Smooth muscle cell (in vitro differentiated cells): Measurements from ENCODE around the gene GUCD1. TPM values are rescaled to one million over a fixed set of nuclear protein-coding genes. Genes with fewer than 3 reads are reported as not detected.

Experiments used
- DNase-seq: peaks from one replicate; lab custom pipeline; 2025; ENCODE audit not compliant: unreplicated experiment; lab: John Stamatoyannopoulos, UW
- H2AFZ ChIP-seq: fragments of 200-600 bp; sonication (generic); 2 replicates; pipeline ENCODE4 v1.6.0; 2016; ENCODE audit warnings: antibody characterized with exemption, low read depth, mild to moderate bottlenecking
- H3F3A ChIP-seq: fragments of 200-600 bp; sonication (generic); 2 replicates; pipeline ENCODE4 v1.6.0; 2017; ENCODE audit warnings: antibody characterized with exemption, low read depth
- H3K27ac ChIP-seq: fragments of 200-600 bp; sonication (generic); 2 replicates; pipeline ENCODE4 v1.5.1; 2016; ENCODE audit warnings: low read depth, mild to moderate bottlenecking
- H3K27me3 ChIP-seq: fragments of 200-600 bp; sonication (generic); 2 replicates; pipeline ENCODE4 v1.6.1; 2016; ENCODE audit warnings: low read depth, mild to moderate bottlenecking
- H3K36me3 ChIP-seq: fragments of 200-600 bp; sonication (generic); 2 replicates; pipeline ENCODE4 v1.5.1; 2016; ENCODE audit warnings: low read depth
- H3K4me1 ChIP-seq: fragments of 200-600 bp; sonication (generic); 2 replicates; pipeline ENCODE4 v1.5.1; 2016; ENCODE audit warnings: low read depth
- H3K4me2 ChIP-seq: fragments of 200-600 bp; sonication (generic); 2 replicates; pipeline ENCODE4 v1.6.0; 2016; ENCODE audit warnings: mild to moderate bottlenecking
- H3K4me3 ChIP-seq: fragments of 200-600 bp; sonication (generic); 2 replicates; pipeline ENCODE4 v1.5.1; 2016; ENCODE audit warnings: mild to moderate bottlenecking
- H3K79me2 ChIP-seq: fragments of 200-600 bp; sonication (generic); 2 replicates; pipeline ENCODE4 v1.6.0; 2016; ENCODE audit warnings: low read depth, mild to moderate bottlenecking
- H3K9ac ChIP-seq: fragments of 200-600 bp; sonication (generic); 2 replicates; pipeline ENCODE4 v1.6.0; 2016; ENCODE audit warnings: low read depth
- H3K9me3 ChIP-seq: fragments of 200-600 bp; sonication (generic); replicated peaks from 2 replicates; pipeline ENCODE4 v1.5.1; 2016; ENCODE audit warnings: low read depth
- H4K20me1 ChIP-seq: fragments of 200-600 bp; sonication (generic); 2 replicates; pipeline ENCODE4 v1.6.0; 2016; ENCODE audit warnings: low read depth
- WGBS: methylation state at CpG from one replicate; pipeline ENCODE4 v1.1.7; 2016; ENCODE audit warnings: low lambda C conversion rate; 5-methylcytosine and 5-hydroxymethylcytosine counted together
- polyA plus RNA-seq: library from polyadenylated mRNA; unstranded; fragments of >200 nt; fragmentation: Nextera tagmentation; extraction: Ambion mirVana; gene quantifications from 2 replicates; pipeline ENCODE4 v1.2.1, GENCODE V29; 2016
- total RNA-seq: library from RNA; depleted of rRNA; stranded (reverse); fragments of >200 nt; gene quantifications from 2 replicates; pipeline ENCODE4 v1.2.3, GENCODE V29; 2014
- TF ChIP-seq, protein P1 (sequence below): fragments of 200-600 bp; sonication (generic); IDR thresholded peaks from 2 replicates; pipeline ENCODE4 v1.5.1; 2017; ENCODE audit warnings: borderline replicate concordance, mild to moderate bottlenecking, antibody characterized with exemption; ENCODE audit not compliant: insufficient read depth, poor library complexity, severe bottlenecking

Gene GUCD1
- total and polyA plus RNA-seq, 2 experiments from 2014 or later, result 54.3 to 56.0 TPM

GRCh38 chr22:24585927-24586546 is 31.1 kb upstream of the GUCD1 start:
- no peaks in the 10 kb centered on the region for H4K20me1 ChIP-seq
- no peak overlapping the region for H3K4me3 ChIP-seq
- DNase-seq, result no peak
- no peak overlapping the region for H3K27ac ChIP-seq
- H3K9me3 ChIP-seq, result no peaks in the 10 kb centered on the region
- H3K4me1 ChIP-seq, result no peaks in the 10 kb centered on the region
- H2AFZ ChIP-seq, result no peak overlapping the region
- H3K79me2 ChIP-seq, result no peaks in the 10 kb centered on the region
- H3F3A ChIP-seq, result no peaks in the 10 kb centered on the region
- WGBS, result 96% methylated on average over 24 of the region's 24 CpGs
- TF ChIP-seq, protein P1, sequence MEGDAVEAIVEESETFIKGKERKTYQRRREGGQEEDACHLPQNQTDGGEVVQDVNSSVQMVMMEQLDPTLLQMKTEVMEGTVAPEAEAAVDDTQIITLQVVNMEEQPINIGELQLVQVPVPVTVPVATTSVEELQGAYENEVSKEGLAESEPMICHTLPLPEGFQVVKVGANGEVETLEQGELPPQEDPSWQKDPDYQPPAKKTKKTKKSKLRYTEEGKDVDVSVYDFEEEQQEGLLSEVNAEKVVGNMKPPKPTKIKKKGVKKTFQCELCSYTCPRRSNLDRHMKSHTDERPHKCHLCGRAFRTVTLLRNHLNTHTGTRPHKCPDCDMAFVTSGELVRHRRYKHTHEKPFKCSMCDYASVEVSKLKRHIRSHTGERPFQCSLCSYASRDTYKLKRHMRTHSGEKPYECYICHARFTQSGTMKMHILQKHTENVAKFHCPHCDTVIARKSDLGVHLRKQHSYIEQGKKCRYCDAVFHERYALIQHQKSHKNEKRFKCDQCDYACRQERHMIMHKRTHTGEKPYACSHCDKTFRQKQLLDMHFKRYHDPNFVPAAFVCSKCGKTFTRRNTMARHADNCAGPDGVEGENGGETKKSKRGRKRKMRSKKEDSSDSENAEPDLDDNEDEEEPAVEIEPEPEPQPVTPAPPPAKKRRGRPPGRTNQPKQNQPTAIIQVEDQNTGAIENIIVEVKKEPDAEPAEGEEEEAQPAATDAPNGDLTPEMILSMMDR, result no peak
- no peaks in the 10 kb centered on the region for H3K27me3 ChIP-seq
- H3K9ac ChIP-seq, result no peak overlapping the region
- no peak overlapping the region for H3K4me2 ChIP-seq
- no peaks in the 10 kb centered on the region for H3K36me3 ChIP-seq

GRCh38 chr22:24585461-24585860 is 30.5 kb upstream of the GUCD1 start:
- DNase-seq, result no peak
- no peaks in the 10 kb centered on the region for H3K27me3 ChIP-seq

DNA sequence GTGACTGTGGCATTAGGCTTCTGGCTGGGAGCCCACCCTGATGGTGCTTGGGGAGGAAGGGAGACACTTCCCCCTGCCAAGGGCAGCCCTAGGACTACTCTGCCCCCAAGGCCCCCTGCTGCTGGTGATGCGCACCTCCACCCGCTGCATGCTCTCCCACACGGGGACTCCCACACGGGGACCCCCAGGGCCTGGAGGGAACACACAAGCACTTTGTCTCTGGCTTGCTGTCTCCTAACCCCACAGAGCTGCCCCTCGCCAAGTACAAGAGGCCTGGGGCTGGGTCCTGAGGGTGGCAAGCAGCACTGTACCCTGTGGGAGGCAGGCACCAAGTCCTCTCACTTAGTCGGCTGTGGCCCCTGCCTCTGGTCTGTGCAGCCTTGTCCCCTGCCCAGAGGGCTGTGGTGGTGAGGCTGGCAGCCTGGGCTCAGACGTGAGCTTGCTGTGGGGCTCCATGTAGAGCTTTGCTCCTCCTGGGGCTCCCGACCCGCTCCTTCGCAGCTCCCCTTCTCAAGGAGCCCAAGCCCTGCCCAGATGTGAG is 30.0 kb upstream of the GUCD1 start:
- H3K79me2 ChIP-seq, result no peaks in the 10 kb centered on the region
- DNase-seq, result no peak
- WGBS, result 86% methylated on average over 9 of the region's 10 CpGs
- peaks cover 2% of the 10 kb centered on the region for H3F3A ChIP-seq
- H3K9ac ChIP-seq, result no peak overlapping the region
- no peak overlapping the region for H3K4me3 ChIP-seq
- no peak overlapping the region for H3K27ac ChIP-seq
- H3K27me3 ChIP-seq, result no peaks in the 10 kb centered on the region
- no peak overlapping the region for H3K4me2 ChIP-seq
- no peaks in the 10 kb centered on the region for H4K20me1 ChIP-seq
- no peaks in the 10 kb centered on the region for H3K4me1 ChIP-seq
- H3K9me3 ChIP-seq, result no peaks in the 10 kb centered on the region
- H3K36me3 ChIP-seq, result no peaks in the 10 kb centered on the region
- TF ChIP-seq, protein P1, result no peak
- no peak overlapping the region for H2AFZ ChIP-seq

More at GRCh38 chr22:24585461-24585860, 30.5 kb upstream of the GUCD1 start:
- Histone ChIP-seq H3F3A (no peaks in the 10 kb centered on the region), H3K4me1 (no peaks in the 10 kb centered on the region), H3K79me2 (no peaks in the 10 kb centered on the region), H4K20me1 (no peaks in the 10 kb centered on the region), H3K36me3 (no peaks in the 10 kb centered on the region), H3K9me3 (no peaks in the 10 kb centered on the region), H2AFZ (no peak overlapping the region), H3K9ac (no peak overlapping the region), H3K27ac (no peak overlapping the region), H3K4me2 (no peak overlapping the region), H3K4me3 (no peak overlapping the region)
- TF ChIP-seq, protein P1, result no peak
- 96% methylated on average over 3 of the region's 3 CpGs for WGBS
